Sigmoid colon (tissue), 4 donors: ENCODE measurements around the gene OPRM1.

ENCODE experiments used
- CTCF ChIP-seq, 4 experiments: fragments of 450-650 bp in 3 of 4; fragments of 200-600 bp in 1 of 4; IDR thresholded peaks; one replicate each; pipeline ENCODE4 v1.5.1; 2016 to 2019; ENCODE audit warnings: antibody characterized with exemption in 4 of 4, mild to moderate bottlenecking in 3 of 4, moderate library complexity in 2 of 4
- EP300 ChIP-seq, 4 donors: sonication (generic); formaldehyde crosslinking; IDR thresholded peaks; one replicate each; pipeline ENCODE4 v1.6.1; 2017; ENCODE audit warnings: antibody characterized with exemption in 4 of 4
- POLR2A ChIP-seq, 2 donors: fragments of 450-650 bp; IDR thresholded peaks; one replicate each; pipeline ENCODE4 v1.6.1; 2016; ENCODE audit warnings: antibody characterized with exemption in 2 of 2, mild to moderate bottlenecking in 2 of 2, moderate library complexity in 2 of 2

GRCh38 chr6:154096834-154097233, 57.8 kb downstream of the OPRM1 start:
- no peak for TF ChIP-seq CTCF (IDR thresholded peaks at IDR 0.05)
- TF ChIP-seq POLR2A (IDR thresholded peaks at IDR 0.05) = no peak
- TF ChIP-seq EP300 (IDR thresholded peaks at IDR 0.05) = no peak
